ENCODE measurements around the gene MTERF1. TPM values are rescaled to one million over a fixed set of nuclear protein-coding genes. Genes with fewer than 3 reads are reported as not detected.

MTERF1 gene
- polyA plus RNA-seq, 1 donor (not counting 4 experiments of a cell fraction or from before 2014, with no cell fraction given), result 18.9 TPM

DNA sequence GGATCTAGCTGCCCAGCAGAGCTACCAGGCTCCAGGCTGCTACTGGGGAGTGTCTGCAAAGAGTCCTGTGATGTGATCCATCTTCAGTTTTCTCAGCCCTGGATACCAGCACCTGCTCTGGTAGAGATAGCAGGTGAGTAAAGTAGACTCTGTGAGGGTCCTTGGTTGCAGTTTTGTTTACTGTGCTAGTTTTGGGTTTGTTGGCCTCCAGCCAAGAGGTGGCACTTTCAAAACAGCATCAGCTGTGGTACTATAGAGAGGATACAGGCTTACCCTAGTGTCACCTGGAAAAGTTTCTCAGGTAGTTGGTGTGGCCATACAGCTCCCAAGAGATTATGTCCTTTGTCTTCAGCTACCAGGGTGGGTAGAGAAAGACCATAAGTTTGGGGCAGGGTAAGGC, 56.3 kb downstream of the MTERF1 start:
- H3K27me3 ChIP-seq (ENCODE audit: control insufficient read depth, extremely low read depth, insufficient read depth, low read length), result no peaks in the 10 kb centered on the region
- H3K27ac ChIP-seq (ENCODE audit: control insufficient read depth, insufficient read depth, low read length), result no peak overlapping the region
- H3K4me1 ChIP-seq (ENCODE audit: control insufficient read depth, extremely low read depth, insufficient read depth, low read length), result peaks cover 2% of the 10 kb centered on the region
- no peaks in the 10 kb centered on the region for H3K9me3 ChIP-seq (ENCODE audit: control insufficient read depth, low read depth, low read length)
- TF ChIP-seq, protein P1, sequence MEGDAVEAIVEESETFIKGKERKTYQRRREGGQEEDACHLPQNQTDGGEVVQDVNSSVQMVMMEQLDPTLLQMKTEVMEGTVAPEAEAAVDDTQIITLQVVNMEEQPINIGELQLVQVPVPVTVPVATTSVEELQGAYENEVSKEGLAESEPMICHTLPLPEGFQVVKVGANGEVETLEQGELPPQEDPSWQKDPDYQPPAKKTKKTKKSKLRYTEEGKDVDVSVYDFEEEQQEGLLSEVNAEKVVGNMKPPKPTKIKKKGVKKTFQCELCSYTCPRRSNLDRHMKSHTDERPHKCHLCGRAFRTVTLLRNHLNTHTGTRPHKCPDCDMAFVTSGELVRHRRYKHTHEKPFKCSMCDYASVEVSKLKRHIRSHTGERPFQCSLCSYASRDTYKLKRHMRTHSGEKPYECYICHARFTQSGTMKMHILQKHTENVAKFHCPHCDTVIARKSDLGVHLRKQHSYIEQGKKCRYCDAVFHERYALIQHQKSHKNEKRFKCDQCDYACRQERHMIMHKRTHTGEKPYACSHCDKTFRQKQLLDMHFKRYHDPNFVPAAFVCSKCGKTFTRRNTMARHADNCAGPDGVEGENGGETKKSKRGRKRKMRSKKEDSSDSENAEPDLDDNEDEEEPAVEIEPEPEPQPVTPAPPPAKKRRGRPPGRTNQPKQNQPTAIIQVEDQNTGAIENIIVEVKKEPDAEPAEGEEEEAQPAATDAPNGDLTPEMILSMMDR (optimal IDR thresholded peaks at IDR 0.05 in 1 of 3, IDR thresholded peaks at IDR 0.05 in 1 of 3, conservative IDR thresholded peaks at IDR 0.05 in 1 of 3; ENCODE audit: extremely low read depth in 1 of 3, insufficient read depth in 2 of 3, low read length in 3 of 3), result no peak
- no peak for TF ChIP-seq EZH2 (IDR thresholded peaks at IDR 0.05; ENCODE audit: low read length)
- DNase-seq (ENCODE audit: low read depth, low spot score) (no peak), FAIRE-seq (no peak)
- H3K9me1 ChIP-seq (ENCODE audit: control insufficient read depth, extremely low read depth, insufficient read depth, low read length), result no peaks in the 10 kb centered on the region
- no peak overlapping the region for H2AFZ ChIP-seq (ENCODE audit: control insufficient read depth, low read length)
- H3K9ac ChIP-seq (ENCODE audit: control insufficient read depth, extremely low read depth, insufficient read depth, low read length), result no peak overlapping the region
- no peaks in the 10 kb centered on the region for H3K79me2 ChIP-seq (ENCODE audit: control insufficient read depth, insufficient read depth, low read length)
- H3K4me2 ChIP-seq (ENCODE audit: control insufficient read depth, extremely low read depth, insufficient read depth, low read depth, low read length), result no peak overlapping the region
- H3K4me3 ChIP-seq (ENCODE audit: control insufficient read depth in 2 of 3, extremely low read depth in 1 of 3, insufficient read depth in 2 of 3, low read depth in 1 of 3, low read length in 3 of 3), result no peak overlapping the region
- dilution Hi-C loops (cut with MboI; ENCODE audit: extremely low pct_ligation_motif_present, low sequenced_read_pairs), result no loop called here
- H3K36me3 ChIP-seq (ENCODE audit: control insufficient read depth in 2 of 2, extremely low read depth in 1 of 2, insufficient read depth in 2 of 2, low read length in 2 of 2), result no peaks in the 10 kb centered on the region
- H4K20me1 ChIP-seq (ENCODE audit: control insufficient read depth, extremely low read depth, insufficient read depth, low read length), result no peaks in the 10 kb centered on the region

Other genes with a start within 250 kb of the MTERF1 start
- 8.8 to 19.0 TPM (median 15.2 TPM) in 3 replicates for gene AKAP9, start 60.2 kb upstream of the MTERF1 start, polyA plus RNA-seq